ENCODE results near the gene NDN. TPM values are rescaled to one million over a fixed set of nuclear protein-coding genes. Genes with fewer than 3 reads are reported as not detected.

NDN gene
- total and polyA plus RNA-seq, 2 of the 4 experiments (the other 2 are of a cell fraction): 40.1 to 72.4 TPM

GRCh38 chr15:23734862-23735261, 47.8 kb upstream of the NDN start:
- H3K4me3 ChIP-seq (ENCODE audit: insufficient read depth, low read depth, low read length): no peak overlapping the region
- H3K4me2 ChIP-seq (ENCODE audit: low read depth, low read length): no peak overlapping the region
- H4K8ac ChIP-seq (ENCODE audit: low read depth in 2 of 2, low read length in 2 of 2): no peak overlapping the region
- no CpG with 5 or more reads among the region's 4 CpGs for WGBS, 2 experiments (ENCODE audit: extremely low coverage in 2 of 2, insufficient read length in 1 of 2)
- peaks cover 2% of the 10 kb centered on the region; the same call in 1 of the 2 replicates for H3K9me3 ChIP-seq (ENCODE audit: control insufficient read depth, insufficient read depth, low read length)
- dilution Hi-C loops (cut with HindIII; ENCODE audit: low sequenced_read_pairs, unreplicated experiment) (no loop called here), in situ Hi-C loops (cut with MboI; ENCODE audit: low sequenced_read_pairs) (no loop called here), intact Hi-C loops (cut with micrococcal nuclease) (no loop called here)
- no peaks in the 10 kb centered on the region for H3K27me3 ChIP-seq (ENCODE audit: control insufficient read depth, insufficient read depth, low read length)
- ChIA-PET CTCF (no interaction called here), POLR2A (ENCODE audit: unreplicated experiment) (no interaction called here)
- no peak overlapping the region for H4K91ac ChIP-seq (ENCODE audit: insufficient read depth, low read depth, low read length)
- H4K5ac ChIP-seq (ENCODE audit: low read depth, low read length): no peak overlapping the region
- no peak overlapping the region for H3K9ac ChIP-seq (ENCODE audit: low read depth, low read length)
- no peak overlapping the region for H3K18ac ChIP-seq (ENCODE audit: low read depth, low read length)
- TF ChIP-seq POLR2A (IDR thresholded peaks at IDR 0.05; ENCODE audit: low read depth, low read length): no peak
- no peak for TF ChIP-seq USF2 (IDR thresholded peaks at IDR 0.05; ENCODE audit: low read depth, low read length)
- no peak for TF ChIP-seq MXI1 (IDR thresholded peaks at IDR 0.05; ENCODE audit: borderline replicate concordance, low read depth, low read length)
- TF ChIP-seq MAFK (IDR thresholded peaks at IDR 0.05; ENCODE audit: low read depth, low read length): no peak
- TF ChIP-seq CEBPB (IDR thresholded peaks at IDR 0.05; ENCODE audit: low read depth, low read length): no peak
- TF ChIP-seq FOS (IDR thresholded peaks at IDR 0.05; ENCODE audit: low read depth, low read length): no peak
- no peak for TF ChIP-seq MAZ (IDR thresholded peaks at IDR 0.05; ENCODE audit: borderline replicate concordance, low read depth, low read length)
- TF ChIP-seq RCOR1 (IDR thresholded peaks at IDR 0.05; ENCODE audit: insufficient replicate concordance, low read length): no peak
- TF ChIP-seq RAD21 (IDR thresholded peaks at IDR 0.05; ENCODE audit: low read length): no peak
- TF ChIP-seq CHD1 (IDR thresholded peaks at IDR 0.05; ENCODE audit: low read depth, low read length): no peak
- no peak for TF ChIP-seq RFX5 (IDR thresholded peaks at IDR 0.05; ENCODE audit: low read depth, low read length)
- no peak for TF ChIP-seq SMC3 (IDR thresholded peaks at IDR 0.05; ENCODE audit: low read depth, low read length)
- TF ChIP-seq CTCF (conservative IDR thresholded peaks at IDR 0.05; ENCODE audit: low read depth, low read length): no peak
- no peak for TF ChIP-seq BHLHE40 (IDR thresholded peaks at IDR 0.05; ENCODE audit: low read depth, low read length)
- TF ChIP-seq NFE2L2 (IDR thresholded peaks at IDR 0.05; ENCODE audit: low read depth, low read length): no peak
- H3K56ac ChIP-seq (ENCODE audit: extremely low read depth, insufficient read depth, low read length): no peak overlapping the region
- H2BK5ac ChIP-seq (ENCODE audit: low read depth, low read length, poor library complexity, severe bottlenecking): no peak overlapping the region
- DNase-seq (no peak), ATAC-seq (ENCODE audit: low read depth) (no peak)
- no peak overlapping the region for H2AK5ac ChIP-seq (ENCODE audit: low read depth, low read length)
- H3K9me1 ChIP-seq (ENCODE audit: insufficient read depth, low read length): no peaks in the 10 kb centered on the region
- BruUV-seq (replicated peaks): no TSS peak
- no peak overlapping the region for H3K23ac ChIP-seq (ENCODE audit: low read depth, low read length)
- H3K14ac ChIP-seq (replicated peaks; ENCODE audit: low read depth, low read length): no peak overlapping the region
- no peak overlapping the region for H3K27ac ChIP-seq (ENCODE audit: insufficient read depth, low read length)
- no peak overlapping the region for H2BK15ac ChIP-seq (ENCODE audit: low read depth, low read length)
- H3K4me1 ChIP-seq (ENCODE audit: control insufficient read depth, insufficient read depth, low read length): no peaks in the 10 kb centered on the region
- no peak overlapping the region for H3K4ac ChIP-seq (ENCODE audit: low read depth, low read length)
- no peaks in the 10 kb centered on the region for H3K79me1 ChIP-seq (ENCODE audit: low read depth in 1 of 2, low read length in 2 of 2)
- H4K20me1 ChIP-seq (ENCODE audit: insufficient read depth, low read length): no peaks in the 10 kb centered on the region
- H3K36me3 ChIP-seq (ENCODE audit: control insufficient read depth, insufficient read depth, low read length): no peaks in the 10 kb centered on the region
- H2AFZ ChIP-seq (replicated peaks; ENCODE audit: low read length, poor library complexity): no peak overlapping the region
- no peak overlapping the region for H2BK20ac ChIP-seq (ENCODE audit: low read depth, low read length)
- H2AK9ac ChIP-seq (replicated peaks; ENCODE audit: low read depth, low read length, poor library complexity): no peak overlapping the region
- H2BK120ac ChIP-seq (ENCODE audit: low read depth, low read length): no peak overlapping the region

Measured in IMR-90 (cell line).